Measurements from ENCODE around the gene SOAT2. TPM values are rescaled to one million over a fixed set of nuclear protein-coding genes. Genes with fewer than 3 reads are reported as not detected.

SOAT2 gene
- total RNA-seq, 3 donors from 2014 or later, result 0.41 TPM; not detected in 2

DNA sequence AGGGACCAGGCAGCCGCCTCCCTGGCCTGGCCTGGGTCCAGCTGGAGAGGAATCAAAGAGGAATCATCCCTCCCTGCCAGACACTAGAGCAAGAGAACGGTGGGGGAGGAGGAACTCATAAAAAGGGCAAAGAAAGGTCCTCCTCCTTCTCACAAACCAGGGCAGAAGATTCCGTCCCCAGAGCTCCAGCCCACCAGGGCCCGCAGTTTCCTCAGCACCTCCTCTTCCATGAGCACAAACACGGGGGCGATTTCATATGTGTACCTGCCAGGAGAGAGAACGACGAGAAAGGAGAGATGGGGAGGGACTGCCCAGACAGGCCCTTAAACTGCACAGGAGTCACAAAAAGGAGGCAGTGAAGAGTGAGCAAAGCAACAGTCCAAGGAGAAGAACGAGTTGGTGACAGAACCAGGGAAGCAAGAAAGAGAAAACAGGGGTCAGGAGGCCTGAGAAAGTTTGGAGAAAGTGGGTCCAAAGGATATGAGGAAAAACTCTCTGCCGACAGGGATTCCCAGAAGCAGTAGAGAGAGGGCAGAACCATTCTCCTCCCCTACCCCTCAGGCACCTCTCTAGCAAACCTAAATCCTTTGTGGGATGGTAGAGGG is 68.5 kb downstream of the SOAT2 start:
- no peak for DNase-seq
- peaks cover 7% of the 10 kb centered on the region for H3K4me1 ChIP-seq (ENCODE audit: low read depth)
- no peaks in the 10 kb centered on the region for H3K9me3 ChIP-seq
- ATAC-seq, result no peak
- TF ChIP-seq, protein P1, sequence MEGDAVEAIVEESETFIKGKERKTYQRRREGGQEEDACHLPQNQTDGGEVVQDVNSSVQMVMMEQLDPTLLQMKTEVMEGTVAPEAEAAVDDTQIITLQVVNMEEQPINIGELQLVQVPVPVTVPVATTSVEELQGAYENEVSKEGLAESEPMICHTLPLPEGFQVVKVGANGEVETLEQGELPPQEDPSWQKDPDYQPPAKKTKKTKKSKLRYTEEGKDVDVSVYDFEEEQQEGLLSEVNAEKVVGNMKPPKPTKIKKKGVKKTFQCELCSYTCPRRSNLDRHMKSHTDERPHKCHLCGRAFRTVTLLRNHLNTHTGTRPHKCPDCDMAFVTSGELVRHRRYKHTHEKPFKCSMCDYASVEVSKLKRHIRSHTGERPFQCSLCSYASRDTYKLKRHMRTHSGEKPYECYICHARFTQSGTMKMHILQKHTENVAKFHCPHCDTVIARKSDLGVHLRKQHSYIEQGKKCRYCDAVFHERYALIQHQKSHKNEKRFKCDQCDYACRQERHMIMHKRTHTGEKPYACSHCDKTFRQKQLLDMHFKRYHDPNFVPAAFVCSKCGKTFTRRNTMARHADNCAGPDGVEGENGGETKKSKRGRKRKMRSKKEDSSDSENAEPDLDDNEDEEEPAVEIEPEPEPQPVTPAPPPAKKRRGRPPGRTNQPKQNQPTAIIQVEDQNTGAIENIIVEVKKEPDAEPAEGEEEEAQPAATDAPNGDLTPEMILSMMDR (IDR thresholded peaks at IDR 0.05), result no peak
- no peak overlapping the region for H3K4me3 ChIP-seq
- intact Hi-C loops (cut with DNase I, micrococcal nuclease), result no loop called here
- no peaks in the 10 kb centered on the region for H3K36me3 ChIP-seq (ENCODE audit: low read depth)

DNA sequence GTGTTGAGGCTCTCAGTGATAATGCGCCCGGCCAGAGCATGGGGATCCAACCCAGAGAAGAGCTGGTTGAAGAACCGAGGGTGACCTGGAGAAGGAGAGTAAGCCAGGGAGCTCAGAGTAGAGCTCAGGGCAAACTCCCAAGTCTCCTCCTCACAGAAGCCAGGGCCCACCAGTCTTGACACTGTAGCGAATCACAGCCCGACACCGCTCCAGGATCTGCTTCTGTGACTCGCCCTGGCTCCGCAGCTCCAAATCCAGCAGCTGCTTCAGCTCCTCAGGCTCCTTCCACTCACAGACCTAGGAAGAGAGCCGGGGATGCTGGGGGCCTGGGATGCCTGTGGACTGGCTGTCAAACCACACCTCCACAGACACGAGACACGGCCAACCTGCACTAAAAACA is 69.1 kb downstream of the SOAT2 start:
- no peak overlapping the region for H3K4me3 ChIP-seq
- H3K9me3 ChIP-seq, result no peaks in the 10 kb centered on the region
- intact Hi-C loops (cut with DNase I, micrococcal nuclease), result no loop called here
- DNase-seq (no peak), ATAC-seq (no peak)
- H3K36me3 ChIP-seq (ENCODE audit: low read depth), result no peaks in the 10 kb centered on the region
- peaks cover 7% of the 10 kb centered on the region for H3K4me1 ChIP-seq (ENCODE audit: low read depth)
- TF ChIP-seq, protein P1 (IDR thresholded peaks at IDR 0.05), result no peak

DNA sequence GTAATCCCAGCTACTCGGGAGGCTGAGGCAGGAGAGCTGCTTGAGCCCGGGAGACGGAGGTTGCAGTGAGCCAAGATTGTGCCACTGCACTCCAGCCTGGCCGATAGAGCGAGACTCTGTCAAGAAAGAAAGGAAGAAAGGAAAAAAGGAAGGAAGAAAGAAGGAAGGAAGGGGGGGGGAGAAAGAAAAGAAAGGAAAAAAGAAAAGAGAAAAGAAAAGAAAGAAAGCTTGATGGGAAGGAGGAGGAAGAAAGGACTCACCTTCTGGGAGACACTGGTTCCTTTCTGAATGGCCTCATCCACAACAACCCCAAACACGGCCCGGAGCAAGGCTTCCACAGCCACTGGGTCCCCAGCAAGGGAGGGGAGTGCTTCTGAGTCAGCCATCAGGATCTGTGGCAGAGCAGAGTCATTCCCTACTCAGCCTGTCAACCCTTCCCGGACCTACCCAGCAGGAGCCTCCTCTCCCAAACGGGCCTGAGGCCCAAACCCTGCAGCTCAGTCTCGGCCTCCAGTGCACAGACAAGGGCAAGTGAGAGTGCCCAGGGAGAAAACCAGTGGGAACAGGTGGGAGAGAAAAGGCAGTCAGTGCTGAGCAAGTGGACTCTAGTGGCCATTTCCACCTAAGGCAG is 69.9 kb downstream of the SOAT2 start:
- Histone ChIP-seq H3K4me1 (ENCODE audit: low read depth) (peaks cover 7% of the 10 kb centered on the region), H3K4me3 (no peak overlapping the region), H3K36me3 (ENCODE audit: low read depth) (no peaks in the 10 kb centered on the region), H3K9me3 (no peaks in the 10 kb centered on the region)
- intact Hi-C loops (cut with DNase I, micrococcal nuclease), result no loop called here
- no peak for ATAC-seq
- no peak for DNase-seq
- TF ChIP-seq, protein P1 (IDR thresholded peaks at IDR 0.05), result no peak

Small RNA genes within 50 kb of the gene (microRNA-seq; reads per million reads assigned to microRNA genes)
- gene MIR6757, result not detected

Other genes with a start within 250 kb of the SOAT2 start
- gene KRT8, start 198.4 kb upstream of the SOAT2 start, total RNA-seq, result 1,000 to 10,000 TPM; 1,334 to 4,222 (median 3,664) TPM
- 1,000 to 10,000 TPM in 1 of 3 donors, 100 to 1,000 TPM in 2; 296 to 1,063 (median 953) TPM for gene KRT18, start 154.4 kb upstream of the SOAT2 start, total RNA-seq
- gene EIF4B, start 97.0 kb upstream of the SOAT2 start, total RNA-seq, result 100 to 1,000 TPM; 341 to 535 (median 345) TPM
- 100 to 1,000 TPM in 1 of 3 donors, 10 to 100 TPM in 2; 22.6 to 119 (median 51.9) TPM for gene TNS2, start 53.4 kb upstream of the SOAT2 start, total RNA-seq
- gene SPRYD3, start 24.1 kb upstream of the SOAT2 start, total RNA-seq, result 10 to 100 TPM; 27.3 to 51.0 (median 32.5) TPM
- 10 to 100 TPM in 2 of 3 donors, 1 to 10 TPM in 1; 10.0 to 93.4 (median 27.1) TPM for gene IGFBP6, start 5.8 kb upstream of the SOAT2 start, total RNA-seq
- 10 to 100 TPM; 26.1 to 52.9 (median 46.0) TPM for gene ZNF740, start 77.2 kb downstream of the SOAT2 start, total RNA-seq
- 10 to 100 TPM; 23.4 to 44.4 (median 38.7) TPM for gene CSAD, start 77.4 kb downstream of the SOAT2 start, total RNA-seq
- 10 to 100 TPM in 1 of 3 donors, 1 to 10 TPM in 2; 6.2 to 13.8 (median 7.3) TPM for gene ITGB7, start 103.8 kb downstream of the SOAT2 start, total RNA-seq
- gene RARG, start 128.7 kb downstream of the SOAT2 start, total RNA-seq, result 10 to 100 TPM; 10.7 to 35.3 (median 16.9) TPM
- 10 to 100 TPM in 1 of 3 donors, 1 to 10 TPM in 2; 4.5 to 13.1 (median 5.8) TPM for gene ESPL1, start 164.8 kb downstream of the SOAT2 start, total RNA-seq
- 100 to 1,000 TPM; 262 to 390 (median 268) TPM for gene PFDN5, start 192.1 kb downstream of the SOAT2 start, total RNA-seq
- 10 to 100 TPM; 35.4 to 54.9 (median 38.0) TPM for gene MYG1, start 196.2 kb downstream of the SOAT2 start, total RNA-seq
- 10 to 100 TPM; 40.2 to 46.9 (median 46.3) TPM for gene AAAS, start 218.1 kb downstream of the SOAT2 start, total RNA-seq
- gene SP7, start 232.9 kb downstream of the SOAT2 start, total RNA-seq, result not detected

Data from mucosa of descending colon (tissue), 3 donors.